ENCODE measurements around the gene PYGB.

- TF ChIP-seq CTCF (IDR thresholded peaks at IDR 0.05) (no peak), ZFX (IDR thresholded peaks at IDR 0.05; ENCODE audit: borderline replicate concordance) (no peak)
These were observed 31.5 kb upstream of the PYGB start for GRCh38 chr20:25216199-25216945.

Data from 22Rv1 (cell line).